Right lobe of liver (tissue), 6 donors: ENCODE data around the gene NLGN1. TPM values are rescaled to one million over a fixed set of nuclear protein-coding genes. Genes with fewer than 3 reads are reported as not detected.

Experiments
- ATAC-seq, 4 donors: fragments of 200-7000 bp; cut with Tn5 transposase; one replicate each; pipeline ENCODE4 v1.9.1; 2020; ENCODE audit warnings: mild to moderate bottlenecking in 4 of 4, moderate library complexity in 4 of 4
- DNase-seq, 3 donors: peaks; one replicate each; pipeline ENCODE4 v3.0.0-alpha.2; 2020
- H3K27ac ChIP-seq, 3 donors: fragments of 200-600 bp; one replicate each; pipeline ENCODE4 v1.8.0; 2022
- H3K27me3 ChIP-seq, 2 donors: fragments of 200-600 bp; one replicate each; pipeline ENCODE4 v1.8.0; 2022
- H3K36me3 ChIP-seq, 4 donors: fragments of 200-600 bp; sonication (generic) in 1 of 4; one replicate each; pipeline versions ENCODE4 v1.5.1 to v1.8.0; 2017 to 2022; ENCODE audit warnings: control low read depth in 1 of 4
- H3K4me1 ChIP-seq, 4 donors: fragments of 200-600 bp; sonication (generic) in 1 of 4; one replicate each; pipeline versions ENCODE4 v1.5.1 to v1.8.0; 2017 to 2022; ENCODE audit warnings: control low read depth in 1 of 4
- H3K4me3 ChIP-seq, 3 donors: fragments of 200-600 bp; one replicate each; pipeline ENCODE4 v1.8.0; 2022
- H3K9me3 ChIP-seq, 4 donors: fragments of 200-600 bp; sonication (generic) in 1 of 4; one replicate each; pipeline versions ENCODE4 v1.5.1 to v1.8.0; 2017 to 2022; ENCODE audit warnings: control low read depth in 1 of 4
- CTCF ChIP-seq, 4 donors: fragments of 200-600 bp in 3 of 4; fragments of 450-650 bp in 1 of 4; IDR thresholded peaks; one replicate each; pipeline versions ENCODE4 v1.5.1 to v1.8.0; 2016 to 2022; ENCODE audit warnings: antibody characterized with exemption in 4 of 4, mild to moderate bottlenecking in 2 of 4
- POLR2A ChIP-seq: fragments of 450-650 bp; IDR thresholded peaks from one replicate; pipeline ENCODE4 v1.6.1; 2017; ENCODE audit warnings: antibody characterized with exemption, mild to moderate bottlenecking
- WGBS: methylation state at CpG from one replicate; pipeline ENCODE4 v1.1.6; 2018; ENCODE audit warnings: low coverage, low lambda C conversion rate; ENCODE audit not compliant: insufficient coverage; ENCODE audit errors: missing lambda C conversion rate; 5-methylcytosine and 5-hydroxymethylcytosine counted together
- intact Hi-C, 2 donors: fragments of 100-400 bp; cut with DNase I; formaldehyde crosslinking; loops; one replicate each; pipeline versions ENCODE4 v1.11.2 to v1.14.1; 2022
- total RNA-seq, 6 experiments: library from RNA; depleted of rRNA in 2 of 6; stranded (reverse); fragments of >200 nt in 2 of 6; fragmentation: NEBNext Ultra II Directional in 3 of 6; extraction: Animal tissue kit (Norgen Biotek cat#: 25700) in 3 of 6; gene quantifications; one replicate each; pipeline versions ENCODE4 v1.1.0 to v1.2.4, GENCODE V29; 2016 to 2023
- donor health status: DM: no; HTN: yes; CAD: no.
- donor health status: DM: no; HTN: no; CAD: no.
- donor health status: DM: no; HTN: no; CAD: no.
- donor health status: DM: no; HTN: yes; CAD: no.
- donor health status: DM: no; HTN: yes; CAD: no.

NLGN1 gene
- total RNA-seq, 6 experiments from 2014 or later, result 0.02 to 0.12 TPM; not detected in 4

- ATAC-seq (no peak), DNase-seq (no peak)
- WGBS, result 46% methylated on average over 3 of the region's 3 CpGs
- no peaks in the 10 kb centered on the region for H3K4me1 ChIP-seq
- no peaks in the 10 kb centered on the region for H3K9me3 ChIP-seq
- no peaks in the 10 kb centered on the region for H3K27me3 ChIP-seq
- H3K36me3 ChIP-seq, result no peaks in the 10 kb centered on the region
- no peak overlapping the region for H3K4me3 ChIP-seq
- TF ChIP-seq POLR2A (no peak), CTCF (IDR thresholded peaks at IDR 0.05) (no peak)
- H3K27ac ChIP-seq, result no peak overlapping the region
- intact Hi-C loops, result no loop called here
Measured at GRCh38 chr3:174219738-174220137, 822.2 kb downstream of the NLGN1 start.

- no peaks in the 10 kb centered on the region for H3K36me3 ChIP-seq
- 54% methylated on average over 4 of the region's 4 CpGs for WGBS
- no peaks in the 10 kb centered on the region for H3K4me1 ChIP-seq
- DNase-seq, result no peak
- H3K27ac ChIP-seq, result no peak overlapping the region
- no peak overlapping the region for H3K4me3 ChIP-seq
- no peaks in the 10 kb centered on the region for H3K27me3 ChIP-seq
- TF ChIP-seq CTCF (IDR thresholded peaks at IDR 0.05) (no peak), POLR2A (no peak)
- no peaks in the 10 kb centered on the region for H3K9me3 ChIP-seq
- intact Hi-C loops, result no loop called here
- no peak for ATAC-seq
Measured at GRCh38 chr3:174220775-174221554, 823.4 kb downstream of the NLGN1 start.

GRCh38 chr3:174223042-174223441 is 825.5 kb downstream of the NLGN1 start:
- WGBS, result 32% methylated on average over 6 of the region's 6 CpGs
- no peaks in the 10 kb centered on the region for H3K27me3 ChIP-seq
- TF ChIP-seq CTCF (IDR thresholded peaks at IDR 0.05) (no peak), POLR2A (no peak)
- no peaks in the 10 kb centered on the region for H3K9me3 ChIP-seq
- no peak for DNase-seq
- ATAC-seq, result no peak
- no peaks in the 10 kb centered on the region for H3K4me1 ChIP-seq
- H3K36me3 ChIP-seq, result no peaks in the 10 kb centered on the region
- intact Hi-C loops, result no loop called here
- no peak overlapping the region for H3K4me3 ChIP-seq
- no peak overlapping the region for H3K27ac ChIP-seq

- Histone ChIP-seq H3K9me3 (no peaks in the 10 kb centered on the region), H3K4me3 (no peak overlapping the region), H3K36me3 (no peaks in the 10 kb centered on the region), H3K27me3 (no peaks in the 10 kb centered on the region), H3K4me1 (no peaks in the 10 kb centered on the region), H3K27ac (no peak overlapping the region)
- TF ChIP-seq CTCF (IDR thresholded peaks at IDR 0.05) (no peak), POLR2A (no peak)
- DNase-seq (no peak), ATAC-seq (no peak)
- 24% methylated on average over 1 of the region's 1 CpG for WGBS
- intact Hi-C loops, result no loop called here
Measured at GRCh38 chr3:174223626-174224025, 826.1 kb downstream of the NLGN1 start.
